Measurements from ENCODE around the gene PSMB10.
"Not testable (repeated sequence)": the region's sequence is repeated elsewhere in the genome, so short reads cannot be mapped to it uniquely, and the experiment has no call there.

PSMB10 gene

DNA sequence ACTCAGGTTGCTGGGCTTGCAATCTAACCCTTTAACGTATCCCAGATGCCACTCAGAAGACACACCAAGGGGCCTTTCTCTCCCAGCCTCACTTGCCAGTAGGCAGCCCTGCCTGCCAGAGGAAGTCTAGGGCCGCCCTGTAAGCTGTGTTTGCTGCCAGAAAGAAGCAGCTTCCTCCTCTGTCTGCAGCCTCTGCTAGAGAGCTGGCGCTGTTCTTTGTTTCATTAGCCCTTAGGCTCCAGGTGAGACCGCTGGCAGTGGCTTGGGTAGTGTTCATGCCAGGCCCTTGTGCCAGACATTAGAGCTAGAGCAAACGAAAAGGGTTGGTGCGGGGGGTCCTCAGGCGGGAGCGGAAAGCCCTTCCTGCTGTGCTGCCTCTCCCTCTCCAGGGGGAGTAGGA, 13.9 kb downstream of the PSMB10 start:
- TF ChIP-seq, protein P1, sequence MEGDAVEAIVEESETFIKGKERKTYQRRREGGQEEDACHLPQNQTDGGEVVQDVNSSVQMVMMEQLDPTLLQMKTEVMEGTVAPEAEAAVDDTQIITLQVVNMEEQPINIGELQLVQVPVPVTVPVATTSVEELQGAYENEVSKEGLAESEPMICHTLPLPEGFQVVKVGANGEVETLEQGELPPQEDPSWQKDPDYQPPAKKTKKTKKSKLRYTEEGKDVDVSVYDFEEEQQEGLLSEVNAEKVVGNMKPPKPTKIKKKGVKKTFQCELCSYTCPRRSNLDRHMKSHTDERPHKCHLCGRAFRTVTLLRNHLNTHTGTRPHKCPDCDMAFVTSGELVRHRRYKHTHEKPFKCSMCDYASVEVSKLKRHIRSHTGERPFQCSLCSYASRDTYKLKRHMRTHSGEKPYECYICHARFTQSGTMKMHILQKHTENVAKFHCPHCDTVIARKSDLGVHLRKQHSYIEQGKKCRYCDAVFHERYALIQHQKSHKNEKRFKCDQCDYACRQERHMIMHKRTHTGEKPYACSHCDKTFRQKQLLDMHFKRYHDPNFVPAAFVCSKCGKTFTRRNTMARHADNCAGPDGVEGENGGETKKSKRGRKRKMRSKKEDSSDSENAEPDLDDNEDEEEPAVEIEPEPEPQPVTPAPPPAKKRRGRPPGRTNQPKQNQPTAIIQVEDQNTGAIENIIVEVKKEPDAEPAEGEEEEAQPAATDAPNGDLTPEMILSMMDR (conservative IDR thresholded peaks at IDR 0.05; ENCODE audit: low read depth, low read length), result no peak
- no peak overlapping the region for H3K4me3 ChIP-seq (ENCODE audit: low read length)
- DNase-seq (ENCODE audit: low read depth), result no peak

GRCh38 chr16:67922221-67922620, 14.4 kb downstream of the PSMB10 start:
- H3K4me3 ChIP-seq (ENCODE audit: low read length), result no peak overlapping the region
- DNase-seq (ENCODE audit: low read depth), result no peak
- TF ChIP-seq, protein P1 (conservative IDR thresholded peaks at IDR 0.05; ENCODE audit: low read depth, low read length), result no peak

DNA sequence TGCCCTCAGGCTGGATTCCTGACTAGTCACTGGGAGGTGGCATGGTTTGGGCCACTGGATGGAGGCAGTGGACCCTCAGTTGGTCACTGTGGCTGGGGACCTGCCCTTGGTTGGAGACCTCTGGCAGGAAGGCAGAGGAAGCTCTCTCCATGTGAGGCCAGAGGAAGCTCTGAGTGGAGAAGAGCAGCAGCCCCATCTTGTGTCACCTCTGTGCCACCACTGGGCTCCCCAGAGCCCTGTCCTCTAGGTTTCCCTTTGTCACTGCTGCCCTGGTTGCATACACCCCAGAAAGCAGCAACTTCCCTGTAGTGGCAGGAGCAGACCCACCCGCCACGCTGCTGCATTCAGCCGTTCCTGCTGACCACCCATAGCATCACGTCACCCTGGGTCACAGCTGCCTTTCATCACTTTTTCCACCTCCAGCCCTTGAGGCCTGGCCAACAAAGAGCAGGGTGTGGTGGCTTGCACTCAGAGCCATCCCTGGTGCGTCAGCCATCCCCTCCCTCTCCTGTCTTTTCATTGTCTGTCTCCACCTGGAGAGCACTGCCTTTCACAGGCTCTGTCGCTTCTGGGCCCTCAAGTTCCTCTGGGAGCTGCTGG, 16.9 kb downstream of the PSMB10 start:
- TF ChIP-seq, protein P1 (conservative IDR thresholded peaks at IDR 0.05; ENCODE audit: low read depth, low read length), result no peak
- no peak for DNase-seq (ENCODE audit: low read depth)
- H3K4me3 ChIP-seq (ENCODE audit: low read length), result no peak overlapping the region

DNA sequence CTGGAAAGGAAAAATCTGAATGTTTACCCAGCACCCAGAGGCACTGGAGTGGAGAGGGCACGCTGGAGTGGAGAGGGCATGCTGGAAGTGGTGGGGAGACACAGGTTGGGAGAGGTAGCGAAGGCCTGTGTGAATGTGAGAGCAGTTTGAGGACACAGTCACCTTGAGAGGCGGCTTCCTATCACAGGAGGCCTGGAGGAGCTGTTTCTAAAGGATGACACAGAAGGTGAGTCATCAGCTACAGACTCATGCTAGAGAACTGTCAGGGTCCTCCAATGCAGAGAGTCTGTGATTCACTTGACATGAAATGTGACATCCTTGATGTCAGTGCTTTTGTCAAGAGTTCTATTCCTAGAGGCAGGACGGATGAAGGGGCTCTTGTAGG, 18.8 kb downstream of the PSMB10 start:
- TF ChIP-seq, protein P1 (conservative IDR thresholded peaks at IDR 0.05; ENCODE audit: low read depth, low read length), result no peak
- no peak for DNase-seq (ENCODE audit: low read depth)
- no peak overlapping the region for H3K4me3 ChIP-seq (ENCODE audit: low read length)

- DNase-seq (ENCODE audit: low read depth), result no peak
- no peak overlapping the region for H3K4me3 ChIP-seq (ENCODE audit: low read length)
- TF ChIP-seq, protein P1 (conservative IDR thresholded peaks at IDR 0.05; ENCODE audit: low read depth, low read length), result no peak
Measured at GRCh38 chr16:67917140-67917851, 19.4 kb downstream of the PSMB10 start.

GRCh38 chr16:67915831-67916723, 20.6 kb downstream of the PSMB10 start:
- TF ChIP-seq, protein P1 (conservative IDR thresholded peaks at IDR 0.05; ENCODE audit: low read depth, low read length), result no peak
- DNase-seq (ENCODE audit: low read depth), result no peak
- no peak overlapping the region for H3K4me3 ChIP-seq (ENCODE audit: low read length)

DNA sequence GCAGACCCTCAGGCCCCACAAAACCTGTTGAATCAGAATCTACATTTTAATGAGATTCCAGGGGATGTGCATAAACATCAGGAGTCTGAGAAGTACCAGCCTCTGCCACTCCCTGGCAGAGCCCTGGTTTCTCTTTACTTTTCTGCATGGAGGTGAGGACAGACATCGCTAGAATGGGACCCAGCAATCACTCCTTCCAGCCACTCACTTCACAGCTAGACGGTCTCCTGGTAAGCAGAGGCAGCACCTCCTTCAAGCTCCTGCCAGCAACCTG, 21.2 kb downstream of the PSMB10 start:
- not testable (repeated sequence) for H3K4me3 ChIP-seq (ENCODE audit: low read length); DNase-seq (ENCODE audit: low read depth)
